Transverse colon (tissue), 4 donors: ENCODE data around the gene B4GALNT1. TPM values are rescaled to one million over a fixed set of nuclear protein-coding genes. Genes with fewer than 3 reads are reported as not detected.
"Not testable (repeated sequence)": the region's sequence is repeated elsewhere in the genome, so short reads cannot be mapped to it uniquely, and the experiment has no call there.

Source experiments
- DNase-seq: peaks from one replicate; pipeline ENCODE4 v3.0.0-alpha.2; 2019
- H3K27ac ChIP-seq, 4 donors: fragments of 200-600 bp; sonication (generic); 2 replicates each; pipeline ENCODE4 v1.5.1; 2016 to 2018; ENCODE audit warnings: inconsistent platforms in 4 of 4
- H3K27me3 ChIP-seq: fragments of 200-600 bp; sonication (generic); 2 replicates; pipeline ENCODE4 v1.5.1; 2017; ENCODE audit warnings: inconsistent platforms
- H3K36me3 ChIP-seq, 4 donors: fragments of 200-600 bp; sonication (generic); 2 replicates each; pipeline ENCODE4 v1.5.1; 2017 to 2019; ENCODE audit warnings: inconsistent platforms in 4 of 4
- H3K4me1 ChIP-seq, 4 donors: fragments of 200-600 bp; sonication (generic); 2 replicates each; pipeline ENCODE4 v1.5.1; 2017 to 2020; ENCODE audit warnings: inconsistent platforms in 4 of 4
- H3K4me3 ChIP-seq, 4 donors: fragments of 200-600 bp; sonication (generic); 1 replicate in 1 of 4; 2 replicates in 3 of 4; pipeline versions ENCODE4 v1.5.1 to v1.6.1; 2017 to 2019; ENCODE audit warnings: inconsistent platforms in 4 of 4
- H3K9me3 ChIP-seq, 2 donors: fragments of 200-600 bp; sonication (generic); 2 replicates each; pipeline ENCODE4 v1.5.1; 2017 to 2019; ENCODE audit warnings: inconsistent platforms in 2 of 2
- EP300 ChIP-seq: sonication (generic); formaldehyde crosslinking; IDR thresholded peaks from one replicate; pipeline ENCODE4 v1.6.1; 2017; ENCODE audit warnings: antibody characterized with exemption, low read depth
- POLR2A ChIP-seq: fragments of 450-650 bp; IDR thresholded peaks from one replicate; pipeline ENCODE4 v1.6.1; 2016; ENCODE audit warnings: antibody characterized with exemption, mild to moderate bottlenecking, moderate library complexity
- POLR2AphosphoS5 ChIP-seq, 3 donors: sonication (generic); formaldehyde crosslinking; IDR thresholded peaks; one replicate each; pipeline ENCODE4 v1.6.1; 2016; ENCODE audit warnings: antibody characterized with exemption in 3 of 3
- WGBS, 2 donors: methylation state at CpG; one replicate each; pipeline ENCODE4 v1.1.5; 2018; ENCODE audit warnings: low coverage in 1 of 2; 5-methylcytosine and 5-hydroxymethylcytosine counted together
- in situ Hi-C, 4 donors: fragments of 200-750 bp; cut with MboI; loops; one replicate each; pipeline versions ENCODE4 v1.15.0 to v1.15.1; 2017; ENCODE audit warnings: low sequenced_read_pairs in 3 of 4, low pct_ligation_motif_present in 1 of 4, low pct_unique_long_range_greater_than_20kb in 1 of 4
- intact Hi-C: fragments of 100-400 bp; cut with DNase I; formaldehyde crosslinking; loops from one replicate; pipeline ENCODE4 v1.15.1; 2023; ENCODE audit warnings: low total_unique reads
- total RNA-seq, 4 donors: library from RNA; depleted of rRNA; stranded (reverse); fragments of >200 nt; gene quantifications; one replicate each; pipeline ENCODE4 v1.1.0, GENCODE V29; 2016
- TF ChIP-seq, protein P1 (sequence below), 5 experiments: fragments of 200-600 bp in 3 of 5; fragments of 450-650 bp in 2 of 5; sonication (generic) in 3 of 5; IDR thresholded peaks; 1 replicate in 2 of 5; 2 replicates in 3 of 5; pipeline ENCODE4 v1.5.1; 2016 to 2017; ENCODE audit warnings: antibody characterized with exemption in 5 of 5, inconsistent platforms in 3 of 5, mild to moderate bottlenecking in 2 of 5, moderate library complexity in 1 of 5

The B4GALNT1 gene
- total RNA-seq, 4 donors from 2014 or later: 0.68 to 6.4 (median 2.1) TPM; not detected in 1

DNA sequence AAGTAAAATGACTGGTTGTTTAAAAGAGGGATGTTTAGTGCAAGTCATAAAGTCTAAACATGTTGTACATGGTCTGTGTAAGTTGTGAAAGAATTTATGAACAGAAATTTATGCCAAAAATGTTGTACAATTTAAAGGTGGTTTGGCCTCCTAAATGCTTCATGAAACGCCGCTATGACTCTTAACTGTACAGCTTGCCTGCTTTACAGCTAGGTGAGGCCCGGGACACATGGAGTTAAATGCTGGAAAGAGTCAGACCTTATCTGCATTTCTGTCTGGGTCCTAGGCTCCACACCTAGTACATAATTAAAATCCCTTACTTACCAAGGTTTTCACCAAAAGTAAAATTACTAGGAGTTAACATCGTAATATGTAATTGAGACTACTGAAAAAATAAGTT is 28.4 kb upstream of the B4GALNT1 start:
- no peak for DNase-seq
- Histone ChIP-seq H3K4me3 (no peak overlapping the region), H3K36me3 (no peaks in the 10 kb centered on the region), H3K4me1 (no peaks in the 10 kb centered on the region), H3K27ac (no peak overlapping the region), H3K27me3 (no peaks in the 10 kb centered on the region), H3K9me3 (no peaks in the 10 kb centered on the region)
- WGBS, 2 donors: 85 to 89% methylated on average over 4 of the region's 4 CpGs
- intact Hi-C loops: no loop called here
- no peak for TF ChIP-seq POLR2AphosphoS5 (IDR thresholded peaks at IDR 0.05)
- TF ChIP-seq EP300: no peak
- TF ChIP-seq, protein P1, sequence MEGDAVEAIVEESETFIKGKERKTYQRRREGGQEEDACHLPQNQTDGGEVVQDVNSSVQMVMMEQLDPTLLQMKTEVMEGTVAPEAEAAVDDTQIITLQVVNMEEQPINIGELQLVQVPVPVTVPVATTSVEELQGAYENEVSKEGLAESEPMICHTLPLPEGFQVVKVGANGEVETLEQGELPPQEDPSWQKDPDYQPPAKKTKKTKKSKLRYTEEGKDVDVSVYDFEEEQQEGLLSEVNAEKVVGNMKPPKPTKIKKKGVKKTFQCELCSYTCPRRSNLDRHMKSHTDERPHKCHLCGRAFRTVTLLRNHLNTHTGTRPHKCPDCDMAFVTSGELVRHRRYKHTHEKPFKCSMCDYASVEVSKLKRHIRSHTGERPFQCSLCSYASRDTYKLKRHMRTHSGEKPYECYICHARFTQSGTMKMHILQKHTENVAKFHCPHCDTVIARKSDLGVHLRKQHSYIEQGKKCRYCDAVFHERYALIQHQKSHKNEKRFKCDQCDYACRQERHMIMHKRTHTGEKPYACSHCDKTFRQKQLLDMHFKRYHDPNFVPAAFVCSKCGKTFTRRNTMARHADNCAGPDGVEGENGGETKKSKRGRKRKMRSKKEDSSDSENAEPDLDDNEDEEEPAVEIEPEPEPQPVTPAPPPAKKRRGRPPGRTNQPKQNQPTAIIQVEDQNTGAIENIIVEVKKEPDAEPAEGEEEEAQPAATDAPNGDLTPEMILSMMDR (IDR thresholded peaks at IDR 0.05): no peak
- no peak for TF ChIP-seq POLR2A
- in situ Hi-C loops: no loop called here

- Histone ChIP-seq H3K4me3 (no peak overlapping the region), H3K27ac (no peak overlapping the region), H3K27me3 (no peaks in the 10 kb centered on the region), H3K36me3 (no peaks in the 10 kb centered on the region), H3K4me1 (no peaks in the 10 kb centered on the region), H3K9me3 (no peaks in the 10 kb centered on the region)
- no peak for DNase-seq
- TF ChIP-seq EP300 (no peak), POLR2A (no peak), POLR2AphosphoS5 (IDR thresholded peaks at IDR 0.05) (no peak)
- TF ChIP-seq, protein P1 (IDR thresholded peaks at IDR 0.05): no peak
- WGBS, 2 donors: 43 to 61% methylated on average over 2 to 3 of the region's 3 CpGs
- intact Hi-C loops: no loop called here
- in situ Hi-C loops: no loop called here
These were observed 25.9 kb upstream of the B4GALNT1 start for GRCh38 chr12:57658890-57659289.

- Histone ChIP-seq H3K9me3 (no peaks in the 10 kb centered on the region), H3K36me3 (no peaks in the 10 kb centered on the region), H3K27me3 (no peaks in the 10 kb centered on the region), H3K4me1 (no peaks in the 10 kb centered on the region), H3K4me3 (no peak overlapping the region), H3K27ac (no peak overlapping the region)
- intact Hi-C loops (no loop called here), in situ Hi-C loops (no loop called here)
- TF ChIP-seq, protein P1 (IDR thresholded peaks at IDR 0.05): no peak
- TF ChIP-seq EP300 (no peak), POLR2AphosphoS5 (IDR thresholded peaks at IDR 0.05) (no peak), POLR2A (no peak)
- 67 to 83% methylated on average over 3 of the region's 3 CpGs for WGBS, 2 donors
- no peak for DNase-seq
These were observed 24.7 kb upstream of the B4GALNT1 start for GRCh38 chr12:57657744-57658143.

DNA sequence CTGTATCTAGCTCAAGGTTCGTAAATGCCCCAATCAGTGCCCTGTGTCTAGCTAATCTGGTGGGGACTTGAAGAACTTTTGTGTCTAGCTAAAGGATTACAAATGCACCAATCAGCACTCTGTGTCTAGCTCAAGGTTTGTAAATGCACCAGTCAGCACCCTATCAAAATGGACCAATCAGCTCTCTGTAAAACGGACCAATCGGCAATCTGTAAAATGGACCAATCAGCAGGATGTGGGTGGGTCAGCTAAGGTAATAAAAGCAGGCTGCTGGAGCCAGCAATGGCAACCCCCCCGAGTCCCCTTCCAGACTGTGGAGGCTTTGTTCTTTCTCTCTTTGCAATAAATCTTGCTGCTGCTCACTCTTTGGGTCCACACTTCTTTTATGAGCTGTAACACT is 23.4 kb upstream of the B4GALNT1 start:
- H3K9me3 ChIP-seq, DNase-seq, H3K36me3 ChIP-seq, H3K27me3 ChIP-seq, H3K27ac ChIP-seq, H3K4me1 ChIP-seq, in situ Hi-C loops, intact Hi-C loops, H3K4me3 ChIP-seq: not testable (repeated sequence)
- WGBS, 2 donors: 79 to 81% methylated on average over 3 to 4 of the region's 4 CpGs

- Histone ChIP-seq H3K4me3 (no peak overlapping the region), H3K36me3 (no peaks in the 10 kb centered on the region), H3K27ac (no peak overlapping the region), H3K27me3 (no peaks in the 10 kb centered on the region), H3K4me1 (no peaks in the 10 kb centered on the region), H3K9me3 (no peaks in the 10 kb centered on the region)
- no peak for TF ChIP-seq POLR2A
- TF ChIP-seq, protein P1 (IDR thresholded peaks at IDR 0.05): no peak
- no peak for TF ChIP-seq POLR2AphosphoS5 (IDR thresholded peaks at IDR 0.05)
- no peak for TF ChIP-seq EP300
- intact Hi-C loops: no loop called here
- in situ Hi-C loops: no loop called here
- DNase-seq: no peak
- 70 to 86% methylated on average over 2 to 22 of the region's 23 CpGs for WGBS, 2 donors
These were observed 22.7 kb upstream of the B4GALNT1 start for GRCh38 chr12:57655541-57656240.
